ENCODE results near the gene TMEM179B. TPM values are rescaled to one million over a fixed set of nuclear protein-coding genes. Genes with fewer than 3 reads are reported as not detected.

Gene TMEM179B
- total and polyA plus RNA-seq, 2 of the 4 experiments (the other 2 are of a cell fraction): 29.4 to 67.1 TPM

GRCh38 chr11:62799486-62799885 lies 12.3 kb downstream of the TMEM179B start:
- Histone ChIP-seq H3K4ac (ENCODE audit: low read depth, low read length) (no peak overlapping the region), H3K9me1 (ENCODE audit: insufficient read depth, low read length) (peaks cover 5% of the 10 kb centered on the region), H3K14ac (replicated peaks; ENCODE audit: low read depth, low read length) (no peak overlapping the region), H3K27ac (ENCODE audit: insufficient read depth, low read length) (no peak overlapping the region), H4K91ac (ENCODE audit: insufficient read depth, low read depth, low read length) (no peak overlapping the region), H4K8ac (ENCODE audit: low read depth in 2 of 2, low read length in 2 of 2) (no peak overlapping the region), H4K5ac (ENCODE audit: low read depth, low read length) (no peak overlapping the region), H3K56ac (ENCODE audit: extremely low read depth, insufficient read depth, low read length) (no peak overlapping the region), H2AFZ (replicated peaks; ENCODE audit: low read length, poor library complexity) (no peak overlapping the region), H3K23ac (ENCODE audit: low read depth, low read length) (no peak overlapping the region), H3K4me1 (ENCODE audit: control insufficient read depth, insufficient read depth, low read length) (peaks cover 6% of the 10 kb centered on the region; the same call in 1 of the 2 replicates), H2AK5ac (ENCODE audit: low read depth, low read length) (no peak overlapping the region), H3K18ac (ENCODE audit: low read depth, low read length) (no peak overlapping the region), H2BK15ac (ENCODE audit: low read depth, low read length) (no peak overlapping the region), H4K20me1 (ENCODE audit: insufficient read depth, low read length) (peaks cover 18% of the 10 kb centered on the region), H2BK120ac (ENCODE audit: low read depth, low read length) (no peak overlapping the region), H3K36me3 (ENCODE audit: control insufficient read depth, insufficient read depth, low read length) (peaks cover 76% of the 10 kb centered on the region), H3K79me1 (ENCODE audit: low read depth in 1 of 2, low read length in 2 of 2) (peaks cover 23 to 51% of the 10 kb centered on the region in 2 experiments), H2BK20ac (ENCODE audit: low read depth, low read length) (no peak overlapping the region), H3K4me2 (ENCODE audit: low read depth, low read length) (no peak overlapping the region), H3K27me3 (ENCODE audit: control insufficient read depth, insufficient read depth, low read length) (no peaks in the 10 kb centered on the region), H3K9me3 (ENCODE audit: control insufficient read depth, insufficient read depth, low read length) (no peaks in the 10 kb centered on the region), H2BK5ac (ENCODE audit: low read depth, low read length, poor library complexity, severe bottlenecking) (no peak overlapping the region), H2AK9ac (replicated peaks; ENCODE audit: low read depth, low read length, poor library complexity) (peak overlapping the region; percentile 37), H3K9ac (ENCODE audit: low read depth, low read length) (no peak overlapping the region), H3K4me3 (ENCODE audit: insufficient read depth, low read depth, low read length) (no peak overlapping the region)
- dilution Hi-C loops (cut with HindIII; ENCODE audit: low sequenced_read_pairs, unreplicated experiment) (no loop called here), intact Hi-C loops (cut with micrococcal nuclease) (no loop called here), in situ Hi-C loops (cut with MboI; ENCODE audit: low sequenced_read_pairs) (no loop called here)
- no peak for ATAC-seq (ENCODE audit: low read depth)
- no TSS peak for BruUV-seq (replicated peaks)
- TF ChIP-seq FOS (IDR thresholded peaks at IDR 0.05; ENCODE audit: low read depth, low read length) (no peak), RAD21 (IDR thresholded peaks at IDR 0.05; ENCODE audit: low read length) (no peak), MAZ (IDR thresholded peaks at IDR 0.05; ENCODE audit: borderline replicate concordance, low read depth, low read length) (no peak)
- WGBS, 2 experiments (ENCODE audit: extremely low coverage in 2 of 2, insufficient read length in 1 of 2): no CpG with 5 or more reads among the region's 10 CpGs
- no peak for DNase-seq
- POLR2A ChIA-PET (ENCODE audit: unreplicated experiment): no interaction called here
- CTCF ChIA-PET: no interaction called here

Measured in IMR-90 (cell line).